GM19035 (cell line): ENCODE data around the gene S100A3.

Experiments used
- ATAC-seq: cut with Tn5 transposase; IDR thresholded peaks from one replicate; pipeline ENCODE4 v1.9.1; 2021; ENCODE audit not compliant: unreplicated experiment

Gene S100A3

DNA sequence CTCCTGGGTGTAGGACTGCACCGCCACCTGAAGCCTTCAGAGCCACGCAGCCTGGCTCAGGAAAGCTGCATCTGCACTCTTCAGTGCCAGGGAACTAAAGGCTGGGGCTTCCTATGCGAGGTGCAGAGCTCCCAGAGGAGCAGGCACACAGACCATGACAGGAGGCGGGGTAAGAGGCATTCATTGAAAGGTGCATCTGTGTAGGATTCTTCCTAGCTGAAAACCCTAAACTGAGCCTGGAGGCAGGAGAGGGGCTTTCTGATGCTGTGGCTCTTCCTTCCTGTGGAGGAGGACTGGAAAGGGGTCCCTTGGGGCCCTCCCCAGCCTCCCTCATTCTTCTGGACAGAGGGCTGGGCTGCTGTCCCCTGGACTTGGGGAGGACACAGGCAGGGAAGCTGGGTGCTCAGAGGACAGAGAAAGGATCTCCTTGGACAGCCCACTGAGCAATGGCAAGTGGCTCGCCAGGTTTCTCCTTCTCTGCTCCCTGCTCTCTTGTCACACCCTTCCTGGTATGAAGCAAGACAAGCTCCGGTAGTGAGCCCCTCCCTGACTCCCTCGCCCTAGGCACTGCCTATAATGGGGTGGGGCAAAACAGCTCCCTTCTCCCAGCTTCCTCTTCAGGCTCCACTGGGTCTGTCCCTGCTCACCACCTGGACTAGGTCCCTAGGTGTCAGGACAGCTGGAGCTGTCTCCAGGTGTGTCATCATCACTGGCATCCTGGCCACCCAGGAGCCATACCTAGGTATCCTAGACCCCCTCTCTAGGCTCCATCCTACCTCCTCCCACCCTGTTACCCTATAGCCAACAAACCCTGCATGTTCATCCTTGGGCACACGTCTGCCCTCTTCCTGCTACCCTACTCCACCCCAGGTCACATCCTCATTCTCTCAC, 33.3 kb downstream of the S100A3 start:
- no peak for ATAC-seq

- ATAC-seq, result no peak
Observed at GRCh38 chr1:153513666-153514065, 35.4 kb downstream of the S100A3 start.

DNA sequence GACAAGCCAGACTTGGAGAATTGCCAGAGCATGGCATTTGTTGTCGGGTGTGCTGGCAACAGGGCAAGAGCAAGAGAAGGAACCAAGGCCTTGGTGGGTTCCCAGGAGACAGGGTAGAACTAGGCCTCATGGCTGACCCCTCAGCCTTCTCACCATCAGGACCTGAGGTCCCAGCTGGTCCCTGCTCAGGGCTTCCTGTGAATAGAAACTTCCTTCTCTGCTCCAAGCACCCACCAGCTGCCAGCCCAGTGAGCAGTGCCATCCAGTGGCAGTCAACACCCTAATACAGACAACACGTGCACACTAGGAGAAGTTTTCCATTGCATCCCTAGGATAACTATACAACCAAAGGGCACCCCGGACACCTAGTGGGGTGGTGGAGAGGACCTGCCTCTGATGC, 36.0 kb downstream of the S100A3 start:
- no peak for ATAC-seq

DNA sequence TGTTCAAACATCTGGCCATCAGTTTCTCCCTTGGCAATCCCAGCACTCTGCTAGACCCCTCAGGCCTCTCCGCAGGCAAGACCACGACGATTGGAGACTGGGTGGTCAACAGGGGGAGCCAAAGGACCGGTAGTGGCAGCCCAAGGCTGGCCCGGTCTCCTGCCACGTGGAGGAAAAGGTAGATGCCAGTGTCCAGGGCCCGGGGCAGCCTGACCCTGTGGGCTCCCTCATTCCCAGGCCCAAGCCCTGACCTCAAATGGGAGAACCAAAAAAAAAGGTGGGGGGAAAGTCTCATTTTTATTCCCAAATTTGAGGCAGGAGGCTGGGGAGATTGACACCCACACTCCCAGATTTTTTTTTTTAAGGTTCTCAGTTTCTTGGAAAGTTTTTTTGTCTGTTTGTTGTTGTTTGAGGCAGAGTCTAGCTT, 38.1 kb downstream of the S100A3 start:
- ATAC-seq, result peak; percentile 60

DNA sequence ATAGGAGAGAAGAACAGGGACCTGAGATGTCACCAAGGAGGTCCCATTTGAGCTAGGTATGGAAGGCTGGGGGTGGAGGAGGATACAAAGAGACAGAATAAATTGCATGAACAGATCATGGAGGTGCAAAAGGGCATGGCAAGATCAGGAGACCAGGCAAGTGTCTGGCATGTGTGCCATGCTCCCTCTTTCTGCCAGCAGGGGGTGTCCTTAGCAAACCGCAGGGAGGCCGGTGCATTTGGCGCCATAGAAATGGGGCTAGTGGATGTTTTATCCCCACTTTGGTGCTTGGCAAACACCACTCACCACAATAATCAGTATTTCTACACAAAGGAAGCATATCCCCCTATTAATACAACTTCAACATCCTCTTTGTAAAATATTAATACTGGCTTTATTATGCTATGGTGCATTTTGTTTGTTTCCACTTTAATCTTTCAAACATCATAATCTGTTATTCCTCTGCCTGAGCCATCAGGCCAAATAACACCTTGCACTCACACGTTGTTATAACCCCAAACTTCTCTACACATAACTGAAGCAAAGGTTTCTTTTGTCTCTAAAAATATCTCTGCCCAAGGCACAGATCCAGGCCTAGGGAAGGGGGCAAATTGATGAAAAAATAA, 39.2 kb downstream of the S100A3 start:
- no peak for ATAC-seq

GRCh38 chr1:153509036-153509435, 40.0 kb downstream of the S100A3 start:
- no peak for ATAC-seq

GRCh38 chr1:153507926-153508583, 41.0 kb downstream of the S100A3 start:
- no peak for ATAC-seq

GRCh38 chr1:153506831-153507413, 42.1 kb downstream of the S100A3 start:
- ATAC-seq, result no peak

GRCh38 chr1:153506386-153506785, 42.7 kb downstream of the S100A3 start:
- ATAC-seq, result no peak

DNA sequence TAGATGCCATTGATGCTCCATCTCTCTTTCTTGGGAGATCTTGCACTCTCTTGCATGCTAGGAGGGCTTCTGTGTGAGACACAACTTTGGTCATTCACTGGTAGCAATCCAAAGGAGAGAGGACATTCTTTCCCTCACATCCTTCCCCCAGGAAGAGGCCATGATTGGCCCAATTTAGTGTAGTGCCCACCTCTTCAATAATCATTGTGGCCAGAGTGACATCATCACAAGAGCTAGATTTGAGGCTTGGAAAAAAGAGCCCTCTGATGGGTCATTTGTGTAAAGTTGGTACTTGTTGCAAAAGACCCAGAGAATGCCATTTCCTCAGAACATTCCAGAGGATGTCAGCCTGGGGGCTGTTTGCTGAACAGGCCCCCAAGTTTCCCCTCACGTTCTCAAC, 43.5 kb downstream of the S100A3 start:
- ATAC-seq, result no peak

DNA sequence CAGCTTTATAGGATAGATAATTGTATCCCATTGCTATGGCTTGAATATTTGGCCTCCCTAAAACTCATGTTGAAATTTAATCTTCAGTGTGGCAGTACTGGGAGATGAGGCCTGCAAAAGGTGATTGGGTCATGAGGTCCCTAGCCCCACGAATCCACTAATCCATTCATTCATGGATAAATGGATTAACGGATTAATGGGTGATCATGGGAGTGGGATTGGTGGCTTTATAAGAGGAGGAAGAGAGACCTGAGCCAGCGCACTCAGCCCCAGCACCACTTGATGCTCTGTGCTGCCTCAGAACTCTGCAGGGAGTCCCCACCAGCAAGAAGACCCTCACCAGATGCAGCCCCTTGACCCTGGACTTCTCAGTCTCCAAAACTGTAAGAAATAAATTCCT, 45.3 kb downstream of the S100A3 start:
- no peak for ATAC-seq

- no peak for ATAC-seq
Observed at GRCh38 chr1:153498746-153499145, 50.3 kb downstream of the S100A3 start.
